WTC11 (cell line): Measurements from ENCODE around the gene CCM2. TPM values are rescaled to one million over a fixed set of nuclear protein-coding genes. Genes with fewer than 3 reads are reported as not detected.

Experiments
- ATAC-seq: fragments of 200-7000 bp; cut with Tn5 transposase; 2 replicates; pipeline ENCODE4 v1.10.0; 2021; ENCODE audit warnings: mild to moderate bottlenecking, moderate library complexity
- CTCF ChIA-PET: fragments of 300-600 bp; sonication (Branson Sonifier 250); formaldehyde crosslinking; loops from one replicate; lab custom pipeline; 2021; ENCODE audit warnings: antibody characterized with exemption; lab: Charles Lee
- POLR2A ChIA-PET: fragments of 350-600 bp; sonication (Branson Sonifier 250); formaldehyde crosslinking; loops from one replicate; lab custom pipeline; 2021; ENCODE audit warnings: antibody characterized with exemption; lab: Charles Lee
- DNase-seq: peaks from one replicate; pipeline ENCODE4 v3.0.0; 2021; ENCODE audit warnings: low spot score
- H3K27ac Mint-ChIP-seq: 2 replicates; pipeline ENCODE4 v1.8.0; 2021; ENCODE audit warnings: mixed read lengths
- H3K27me3 Mint-ChIP-seq: 2 replicates; pipeline ENCODE4 v1.8.0; 2021; ENCODE audit warnings: low read depth, mild to moderate bottlenecking, moderate library complexity, mixed read lengths
- H3K36me3 Mint-ChIP-seq: 2 replicates; pipeline ENCODE4 v1.8.0; 2021; ENCODE audit warnings: mixed read lengths
- H3K4me1 Mint-ChIP-seq: 2 replicates; pipeline ENCODE4 v1.8.0; 2022; ENCODE audit warnings: mixed read lengths
- H3K4me3 Mint-ChIP-seq: 2 replicates; pipeline ENCODE4 v1.8.0; 2021; ENCODE audit warnings: mild to moderate bottlenecking, moderate library complexity, mixed read lengths
- H3K9me3 Mint-ChIP-seq: 2 replicates; pipeline ENCODE4 v1.8.0; 2021; ENCODE audit warnings: mixed read lengths
- ATF2 ChIP-seq: sonication (generic); formaldehyde crosslinking; IDR thresholded peaks from 2 replicates; pipeline ENCODE4 v1.8.1; 2022; ENCODE audit warnings: low read depth, missing genetic modification reagents, borderline replicate concordance
- ATF3 ChIP-seq: sonication (generic); formaldehyde crosslinking; conservative IDR thresholded peaks from 2 replicates; pipeline ENCODE4 v1.8.1; 2022; ENCODE audit warnings: mild to moderate bottlenecking, missing genetic modification reagents
- E2F5 ChIP-seq: sonication (generic); formaldehyde crosslinking; IDR thresholded peaks from 2 replicates; pipeline ENCODE4 v1.8.1; 2022; ENCODE audit warnings: mild to moderate bottlenecking, moderate library complexity, missing genetic modification reagents
- ELF4 ChIP-seq: sonication (generic); formaldehyde crosslinking; IDR thresholded peaks from 2 replicates; pipeline ENCODE4 v1.8.1; 2022; ENCODE audit warnings: low read depth, mild to moderate bottlenecking, moderate library complexity, missing genetic modification reagents
- GRHL2 ChIP-seq: fragments of 250-450 bp; sonication (Bioruptor Pico); IDR thresholded peaks from 2 replicates; pipeline ENCODE4 v1.8.0; 2022; ENCODE audit warnings: mild to moderate bottlenecking, moderate library complexity; ENCODE audit not compliant: insufficient replicate concordance, severe bottlenecking
- IRF1 ChIP-seq: sonication (generic); formaldehyde crosslinking; IDR thresholded peaks from 2 replicates; pipeline ENCODE4 v1.8.0; 2023; ENCODE audit warnings: missing genetic modification reagents
- KAT7 ChIP-seq: sonication (generic); formaldehyde crosslinking; IDR thresholded peaks from 2 replicates; pipeline ENCODE4 v1.8.1; 2023; ENCODE audit warnings: missing genetic modification reagents, mild to moderate bottlenecking, borderline replicate concordance
- NFATC4 ChIP-seq: fragments of 250-450 bp; sonication (Bioruptor Pico); IDR thresholded peaks from 2 replicates; pipeline ENCODE4 v1.9.0; 2021; ENCODE audit warnings: mild to moderate bottlenecking
- NR3C1 ChIP-seq: sonication (generic); formaldehyde crosslinking; conservative IDR thresholded peaks from 2 replicates; pipeline ENCODE4 v1.8.1; 2023; ENCODE audit warnings: low read depth, mild to moderate bottlenecking, missing genetic modification reagents
- PREB ChIP-seq: sonication (generic); formaldehyde crosslinking; IDR thresholded peaks from 2 replicates; pipeline ENCODE4 v1.8.1; 2022; ENCODE audit warnings: mild to moderate bottlenecking, missing genetic modification reagents, moderate library complexity, borderline replicate concordance
- PRRX2 ChIP-seq: fragments of 250-450 bp; sonication (Bioruptor Pico); IDR thresholded peaks from 2 replicates; pipeline ENCODE4 v1.8.0; 2021; ENCODE audit warnings: mild to moderate bottlenecking
- RELA ChIP-seq: sonication (generic); formaldehyde crosslinking; IDR thresholded peaks from 2 replicates; pipeline ENCODE4 v1.8.1; 2022; ENCODE audit warnings: missing genetic modification reagents, mild to moderate bottlenecking, borderline replicate concordance
- SMAD3 ChIP-seq: sonication (generic); formaldehyde crosslinking; IDR thresholded peaks from 2 replicates; pipeline ENCODE4 v1.8.0; 2022; ENCODE audit warnings: missing genetic modification reagents, mild to moderate bottlenecking, borderline replicate concordance
- ZNF219 ChIP-seq: sonication (generic); formaldehyde crosslinking; IDR thresholded peaks from 2 replicates; pipeline ENCODE4 v1.8.0; 2023; ENCODE audit warnings: missing genetic modification reagents, mild to moderate bottlenecking, borderline replicate concordance
- ZNF423 ChIP-seq: fragments of 250-450 bp; sonication (Bioruptor Pico); IDR thresholded peaks from 2 replicates; pipeline ENCODE4 v2.1.2; 2022; ENCODE audit warnings: mild to moderate bottlenecking, moderate library complexity
- total RNA-seq: library from RNA; stranded (reverse); gene quantifications from 3 replicates; pipeline ENCODE4 v1.2.3, GENCODE V29; 2021
- TF ChIP-seq, protein P1 (sequence below): fragments of 250-450 bp; sonication (Bioruptor Pico); IDR thresholded peaks from 2 replicates; pipeline ENCODE4 v1.9.0; 2021; ENCODE audit warnings: mild to moderate bottlenecking, borderline replicate concordance
- TF ChIP-seq, protein P2 (sequence below): sonication (generic); formaldehyde crosslinking; IDR thresholded peaks from 2 replicates; pipeline ENCODE4 v1.8.0; 2022; ENCODE audit warnings: mild to moderate bottlenecking, missing genetic modification reagents
- TF ChIP-seq, protein P3 (sequence below): fragments of 250-450 bp; sonication (Bioruptor Pico); IDR thresholded peaks from 2 replicates; pipeline ENCODE4 v1.9.0; 2021; ENCODE audit warnings: mild to moderate bottlenecking

CCM2 gene
- total RNA-seq, 1 experiment from 2014 or later, result 32.7 TPM

DNA sequence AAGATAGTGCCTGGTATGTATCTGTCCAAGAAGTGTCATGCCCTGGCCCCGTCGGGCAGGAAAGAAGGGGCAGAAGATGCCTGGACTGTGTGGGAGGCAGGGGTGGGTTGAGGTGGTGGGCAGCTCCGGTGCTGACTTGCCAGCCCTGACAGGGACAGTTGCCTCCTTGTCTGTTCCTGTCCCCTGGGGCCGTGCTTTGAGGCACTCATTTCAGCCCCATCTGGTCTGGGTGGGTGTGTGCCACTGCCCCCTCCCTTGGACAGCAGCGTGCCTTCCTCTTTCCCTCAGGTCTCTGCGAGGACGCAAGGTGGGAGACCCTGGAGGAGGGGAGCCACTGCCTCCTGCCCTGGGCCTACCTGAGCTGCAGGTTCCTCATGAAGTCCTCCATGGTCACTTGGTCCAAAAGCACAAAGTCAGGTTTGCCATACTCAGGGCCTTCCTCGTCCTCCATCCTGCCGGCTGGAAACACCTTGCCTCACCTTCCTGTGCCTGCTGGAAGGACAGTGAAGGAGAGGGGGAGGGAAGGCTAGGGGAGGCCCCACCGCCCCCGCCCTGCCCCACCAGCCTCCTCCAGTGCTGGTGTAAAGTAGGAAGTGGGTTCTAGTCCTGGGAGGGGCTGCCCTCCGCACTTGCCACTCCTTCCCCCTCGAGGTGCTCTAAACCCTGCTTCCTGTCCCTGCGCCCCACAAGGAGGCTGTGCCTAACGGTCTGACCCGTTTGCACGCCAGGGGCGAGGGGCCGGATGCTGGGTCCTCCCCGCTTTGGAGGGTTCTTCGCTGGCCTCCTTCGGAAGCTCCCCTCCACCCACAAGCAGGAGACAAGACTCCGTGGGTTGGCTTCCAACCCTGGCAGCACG is 21.3 kb upstream of the CCM2 start, which contains the start of gene MYO1G (continued):
- TF ChIP-seq, protein P1, sequence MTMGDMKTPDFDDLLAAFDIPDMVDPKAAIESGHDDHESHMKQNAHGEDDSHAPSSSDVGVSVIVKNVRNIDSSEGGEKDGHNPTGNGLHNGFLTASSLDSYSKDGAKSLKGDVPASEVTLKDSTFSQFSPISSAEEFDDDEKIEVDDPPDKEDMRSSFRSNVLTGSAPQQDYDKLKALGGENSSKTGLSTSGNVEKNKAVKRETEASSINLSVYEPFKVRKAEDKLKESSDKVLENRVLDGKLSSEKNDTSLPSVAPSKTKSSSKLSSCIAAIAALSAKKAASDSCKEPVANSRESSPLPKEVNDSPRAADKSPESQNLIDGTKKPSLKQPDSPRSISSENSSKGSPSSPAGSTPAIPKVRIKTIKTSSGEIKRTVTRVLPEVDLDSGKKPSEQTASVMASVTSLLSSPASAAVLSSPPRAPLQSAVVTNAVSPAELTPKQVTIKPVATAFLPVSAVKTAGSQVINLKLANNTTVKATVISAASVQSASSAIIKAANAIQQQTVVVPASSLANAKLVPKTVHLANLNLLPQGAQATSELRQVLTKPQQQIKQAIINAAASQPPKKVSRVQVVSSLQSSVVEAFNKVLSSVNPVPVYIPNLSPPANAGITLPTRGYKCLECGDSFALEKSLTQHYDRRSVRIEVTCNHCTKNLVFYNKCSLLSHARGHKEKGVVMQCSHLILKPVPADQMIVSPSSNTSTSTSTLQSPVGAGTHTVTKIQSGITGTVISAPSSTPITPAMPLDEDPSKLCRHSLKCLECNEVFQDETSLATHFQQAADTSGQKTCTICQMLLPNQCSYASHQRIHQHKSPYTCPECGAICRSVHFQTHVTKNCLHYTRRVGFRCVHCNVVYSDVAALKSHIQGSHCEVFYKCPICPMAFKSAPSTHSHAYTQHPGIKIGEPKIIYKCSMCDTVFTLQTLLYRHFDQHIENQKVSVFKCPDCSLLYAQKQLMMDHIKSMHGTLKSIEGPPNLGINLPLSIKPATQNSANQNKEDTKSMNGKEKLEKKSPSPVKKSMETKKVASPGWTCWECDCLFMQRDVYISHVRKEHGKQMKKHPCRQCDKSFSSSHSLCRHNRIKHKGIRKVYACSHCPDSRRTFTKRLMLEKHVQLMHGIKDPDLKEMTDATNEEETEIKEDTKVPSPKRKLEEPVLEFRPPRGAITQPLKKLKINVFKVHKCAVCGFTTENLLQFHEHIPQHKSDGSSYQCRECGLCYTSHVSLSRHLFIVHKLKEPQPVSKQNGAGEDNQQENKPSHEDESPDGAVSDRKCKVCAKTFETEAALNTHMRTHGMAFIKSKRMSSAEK, result no peak
- TF ChIP-seq PRRX2, result no peak
- TF ChIP-seq NR3C1, result no peak
- no peak for TF ChIP-seq ZNF423 (CRISPR knock-in tag)
- no peak for TF ChIP-seq ELF4 (CRISPR knock-in tag)
- TF ChIP-seq PREB (CRISPR knock-in tag), result no peak
- TF ChIP-seq ATF2, result no peak

DNA sequence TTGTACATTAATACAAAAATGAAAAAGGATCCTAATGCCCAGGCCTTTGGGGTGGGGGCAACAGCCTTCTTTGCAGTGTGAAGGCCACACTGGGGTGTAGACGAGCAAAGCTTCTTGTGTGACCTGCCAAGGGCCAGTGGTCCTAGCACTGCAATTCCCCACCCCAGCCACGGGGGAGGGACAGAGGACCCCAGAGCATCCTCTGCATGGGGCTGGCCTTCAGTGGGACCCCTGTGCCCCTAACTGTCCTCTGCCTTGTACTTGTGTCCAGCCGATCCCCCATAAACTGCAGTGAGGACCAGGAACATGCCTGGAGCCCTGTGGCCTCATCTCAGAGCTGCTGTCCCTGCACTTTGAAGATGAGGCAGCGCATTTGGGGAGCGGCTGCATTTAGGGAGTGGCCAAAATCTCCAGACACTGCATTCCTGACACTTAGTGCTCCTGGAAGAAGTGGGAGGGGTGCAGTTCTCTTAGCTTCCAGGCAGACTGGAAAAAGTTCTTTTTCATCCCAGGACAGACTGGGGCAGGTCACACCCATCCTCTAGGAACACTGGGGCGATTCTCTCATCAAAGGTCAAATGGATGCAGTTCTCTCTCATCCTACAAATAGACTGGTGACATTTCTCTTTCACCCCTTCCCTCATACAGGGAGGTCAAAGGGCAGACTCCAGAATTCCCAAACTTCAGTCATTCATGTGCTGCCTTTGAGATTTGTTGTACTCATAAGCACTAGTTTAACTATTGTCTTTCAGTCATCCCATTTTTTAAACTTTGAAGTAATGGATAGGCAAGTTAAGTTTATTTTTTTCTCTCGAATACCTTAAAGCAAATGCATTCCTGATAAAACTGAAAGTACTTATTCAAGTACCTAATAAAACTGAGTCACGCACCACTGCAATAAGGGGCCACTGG is 20.3 kb upstream of the CCM2 start:
- no peak for DNase-seq
- Mint-ChIP-seq H3K36me3 (peaks cover 27% of the 10 kb centered on the region), H3K4me1 (peaks cover 6% of the 10 kb centered on the region), H3K27ac (no peak overlapping the region), H3K4me3 (no peak overlapping the region), H3K9me3 (no peaks in the 10 kb centered on the region), H3K27me3 (no peaks in the 10 kb centered on the region)
- ChIA-PET POLR2A (no interaction called here), CTCF (interaction anchor here (0.6 to 0.7 kb wide), 2 partner anchors 20 to 156 kb away, joined by 4 to 5 read pairs; no protein-coding TSS in a partner anchor)
- no peak for ATAC-seq
- no peak for TF ChIP-seq KAT7 (CRISPR knock-in tag)
- TF ChIP-seq, protein P2, sequence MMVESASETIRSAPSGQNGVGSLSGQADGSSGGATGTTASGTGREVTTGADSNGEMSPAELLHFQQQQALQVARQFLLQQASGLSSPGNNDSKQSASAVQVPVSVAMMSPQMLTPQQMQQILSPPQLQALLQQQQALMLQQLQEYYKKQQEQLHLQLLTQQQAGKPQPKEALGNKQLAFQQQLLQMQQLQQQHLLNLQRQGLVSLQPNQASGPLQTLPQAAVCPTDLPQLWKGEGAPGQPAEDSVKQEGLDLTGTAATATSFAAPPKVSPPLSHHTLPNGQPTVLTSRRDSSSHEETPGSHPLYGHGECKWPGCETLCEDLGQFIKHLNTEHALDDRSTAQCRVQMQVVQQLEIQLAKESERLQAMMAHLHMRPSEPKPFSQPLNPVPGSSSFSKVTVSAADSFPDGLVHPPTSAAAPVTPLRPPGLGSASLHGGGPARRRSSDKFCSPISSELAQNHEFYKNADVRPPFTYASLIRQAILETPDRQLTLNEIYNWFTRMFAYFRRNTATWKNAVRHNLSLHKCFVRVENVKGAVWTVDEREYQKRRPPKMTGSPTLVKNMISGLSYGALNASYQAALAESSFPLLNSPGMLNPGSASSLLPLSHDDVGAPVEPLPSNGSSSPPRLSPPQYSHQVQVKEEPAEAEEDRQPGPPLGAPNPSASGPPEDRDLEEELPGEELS, result no peak
- no peak for TF ChIP-seq IRF1 (CRISPR knock-in tag)
- no peak for TF ChIP-seq GRHL2 (CRISPR knock-in tag)
- TF ChIP-seq RELA (CRISPR knock-in tag), result no peak
- no peak for TF ChIP-seq NFATC4
- TF ChIP-seq, protein P3, sequence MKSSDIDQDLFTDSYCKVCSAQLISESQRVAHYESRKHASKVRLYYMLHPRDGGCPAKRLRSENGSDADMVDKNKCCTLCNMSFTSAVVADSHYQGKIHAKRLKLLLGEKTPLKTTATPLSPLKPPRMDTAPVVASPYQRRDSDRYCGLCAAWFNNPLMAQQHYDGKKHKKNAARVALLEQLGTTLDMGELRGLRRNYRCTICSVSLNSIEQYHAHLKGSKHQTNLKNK (CRISPR knock-in tag), result no peak
- TF ChIP-seq ATF2, result no peak
- no peak for TF ChIP-seq SMAD3 (CRISPR knock-in tag)
- TF ChIP-seq ATF3 (CRISPR knock-in tag), result no peak
- TF ChIP-seq ZNF219 (CRISPR knock-in tag), result no peak
- TF ChIP-seq E2F5 (CRISPR knock-in tag), result no peak
